PC-9 (cell line): ENCODE measurements around the gene SLC39A9.

Source experiments
- CTCF ChIP-seq: fragments of 200-600 bp; sonication (generic); conservative IDR thresholded peaks from 2 replicates; pipeline ENCODE4 v1.6.1; 2017; ENCODE audit warnings: mixed run types, antibody characterized with exemption, mild to moderate bottlenecking, moderate library complexity
- EZH2 ChIP-seq: fragments of 200-600 bp; sonication (generic); IDR thresholded peaks from 2 replicates; pipeline ENCODE4 v1.8.0; 2017; ENCODE audit warnings: antibody characterized with exemption, low read depth

- TF ChIP-seq CTCF: no peak
- TF ChIP-seq EZH2: no peak
Measured at GRCh38 chr14:69504775-69505174, 106.3 kb downstream of the SLC39A9 start.
